Smooth muscle cell (in vitro differentiated cells): ENCODE results near the gene VPS13D. TPM values are rescaled to one million over a fixed set of nuclear protein-coding genes. Genes with fewer than 3 reads are reported as not detected.

Source experiments
- DNase-seq: peaks from one replicate; lab custom pipeline; 2025; ENCODE audit not compliant: unreplicated experiment; lab: John Stamatoyannopoulos, UW
- H2AFZ ChIP-seq: fragments of 200-600 bp; sonication (generic); 2 replicates; pipeline ENCODE4 v1.6.0; 2016; ENCODE audit warnings: antibody characterized with exemption, low read depth, mild to moderate bottlenecking
- H3F3A ChIP-seq: fragments of 200-600 bp; sonication (generic); 2 replicates; pipeline ENCODE4 v1.6.0; 2017; ENCODE audit warnings: antibody characterized with exemption, low read depth
- H3K27ac ChIP-seq: fragments of 200-600 bp; sonication (generic); 2 replicates; pipeline ENCODE4 v1.5.1; 2016; ENCODE audit warnings: low read depth, mild to moderate bottlenecking
- H3K27me3 ChIP-seq: fragments of 200-600 bp; sonication (generic); 2 replicates; pipeline ENCODE4 v1.6.1; 2016; ENCODE audit warnings: low read depth, mild to moderate bottlenecking
- H3K36me3 ChIP-seq: fragments of 200-600 bp; sonication (generic); 2 replicates; pipeline ENCODE4 v1.5.1; 2016; ENCODE audit warnings: low read depth
- H3K4me1 ChIP-seq: fragments of 200-600 bp; sonication (generic); 2 replicates; pipeline ENCODE4 v1.5.1; 2016; ENCODE audit warnings: low read depth
- H3K4me2 ChIP-seq: fragments of 200-600 bp; sonication (generic); 2 replicates; pipeline ENCODE4 v1.6.0; 2016; ENCODE audit warnings: mild to moderate bottlenecking
- H3K4me3 ChIP-seq: fragments of 200-600 bp; sonication (generic); 2 replicates; pipeline ENCODE4 v1.5.1; 2016; ENCODE audit warnings: mild to moderate bottlenecking
- H3K79me2 ChIP-seq: fragments of 200-600 bp; sonication (generic); 2 replicates; pipeline ENCODE4 v1.6.0; 2016; ENCODE audit warnings: low read depth, mild to moderate bottlenecking
- H3K9ac ChIP-seq: fragments of 200-600 bp; sonication (generic); 2 replicates; pipeline ENCODE4 v1.6.0; 2016; ENCODE audit warnings: low read depth
- H3K9me3 ChIP-seq: fragments of 200-600 bp; sonication (generic); replicated peaks from 2 replicates; pipeline ENCODE4 v1.5.1; 2016; ENCODE audit warnings: low read depth
- H4K20me1 ChIP-seq: fragments of 200-600 bp; sonication (generic); 2 replicates; pipeline ENCODE4 v1.6.0; 2016; ENCODE audit warnings: low read depth
- WGBS: methylation state at CpG from one replicate; pipeline ENCODE4 v1.1.7; 2016; ENCODE audit warnings: low lambda C conversion rate; 5-methylcytosine and 5-hydroxymethylcytosine counted together
- polyA plus RNA-seq: library from polyadenylated mRNA; unstranded; fragments of >200 nt; fragmentation: Nextera tagmentation; extraction: Ambion mirVana; gene quantifications from 2 replicates; pipeline ENCODE4 v1.2.1, GENCODE V29; 2016
- total RNA-seq: library from RNA; depleted of rRNA; stranded (reverse); fragments of >200 nt; gene quantifications from 2 replicates; pipeline ENCODE4 v1.2.3, GENCODE V29; 2014
- TF ChIP-seq, protein P1 (sequence below): fragments of 200-600 bp; sonication (generic); IDR thresholded peaks from 2 replicates; pipeline ENCODE4 v1.5.1; 2017; ENCODE audit warnings: borderline replicate concordance, mild to moderate bottlenecking, antibody characterized with exemption; ENCODE audit not compliant: insufficient read depth, poor library complexity, severe bottlenecking

The VPS13D gene
- total and polyA plus RNA-seq, 2 experiments from 2014 or later, result 3.5 to 20.0 TPM

GRCh38 chr1:12279728-12280464 lies 50.1 kb downstream of the VPS13D start:
- H3K9me3 ChIP-seq, result no peaks in the 10 kb centered on the region
- H3K4me1 ChIP-seq, result no peaks in the 10 kb centered on the region
- 87% methylated on average over 4 of the region's 4 CpGs for WGBS
- H4K20me1 ChIP-seq, result peaks cover 21% of the 10 kb centered on the region
- no peaks in the 10 kb centered on the region for H3K79me2 ChIP-seq
- H3K27ac ChIP-seq, result no peak overlapping the region
- no peak overlapping the region for H3K4me2 ChIP-seq
- H3K4me3 ChIP-seq, result no peak overlapping the region
- TF ChIP-seq, protein P1, sequence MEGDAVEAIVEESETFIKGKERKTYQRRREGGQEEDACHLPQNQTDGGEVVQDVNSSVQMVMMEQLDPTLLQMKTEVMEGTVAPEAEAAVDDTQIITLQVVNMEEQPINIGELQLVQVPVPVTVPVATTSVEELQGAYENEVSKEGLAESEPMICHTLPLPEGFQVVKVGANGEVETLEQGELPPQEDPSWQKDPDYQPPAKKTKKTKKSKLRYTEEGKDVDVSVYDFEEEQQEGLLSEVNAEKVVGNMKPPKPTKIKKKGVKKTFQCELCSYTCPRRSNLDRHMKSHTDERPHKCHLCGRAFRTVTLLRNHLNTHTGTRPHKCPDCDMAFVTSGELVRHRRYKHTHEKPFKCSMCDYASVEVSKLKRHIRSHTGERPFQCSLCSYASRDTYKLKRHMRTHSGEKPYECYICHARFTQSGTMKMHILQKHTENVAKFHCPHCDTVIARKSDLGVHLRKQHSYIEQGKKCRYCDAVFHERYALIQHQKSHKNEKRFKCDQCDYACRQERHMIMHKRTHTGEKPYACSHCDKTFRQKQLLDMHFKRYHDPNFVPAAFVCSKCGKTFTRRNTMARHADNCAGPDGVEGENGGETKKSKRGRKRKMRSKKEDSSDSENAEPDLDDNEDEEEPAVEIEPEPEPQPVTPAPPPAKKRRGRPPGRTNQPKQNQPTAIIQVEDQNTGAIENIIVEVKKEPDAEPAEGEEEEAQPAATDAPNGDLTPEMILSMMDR, result no peak
- H2AFZ ChIP-seq, result no peak overlapping the region
- H3F3A ChIP-seq, result no peaks in the 10 kb centered on the region
- DNase-seq, result no peak
- peaks cover 34% of the 10 kb centered on the region for H3K36me3 ChIP-seq
- H3K9ac ChIP-seq, result no peak overlapping the region
- H3K27me3 ChIP-seq, result no peaks in the 10 kb centered on the region

- Histone ChIP-seq H3K9ac (no peak overlapping the region), H3K4me3 (no peak overlapping the region), H3K4me2 (no peak overlapping the region), H3K79me2 (no peaks in the 10 kb centered on the region), H4K20me1 (peaks cover 31% of the 10 kb centered on the region), H3K27me3 (no peaks in the 10 kb centered on the region), H3F3A (no peaks in the 10 kb centered on the region), H3K4me1 (no peaks in the 10 kb centered on the region), H3K36me3 (peaks cover 27% of the 10 kb centered on the region), H3K27ac (no peak overlapping the region), H3K9me3 (no peaks in the 10 kb centered on the region), H2AFZ (no peak overlapping the region)
- TF ChIP-seq, protein P1, result no peak
- WGBS, result 93% methylated on average over 3 of the region's 3 CpGs
- no peak for DNase-seq
Measured at GRCh38 chr1:12282142-12282541, 52.3 kb downstream of the VPS13D start.

GRCh38 chr1:12284486-12284885 lies 54.7 kb downstream of the VPS13D start:
- Histone ChIP-seq H3K4me1 (no peaks in the 10 kb centered on the region), H4K20me1 (peaks cover 43% of the 10 kb centered on the region), H3K36me3 (peaks cover 18% of the 10 kb centered on the region), H2AFZ (no peak overlapping the region), H3K4me3 (no peak overlapping the region), H3K79me2 (peaks cover 3% of the 10 kb centered on the region), H3K4me2 (no peak overlapping the region), H3K9ac (no peak overlapping the region), H3F3A (no peaks in the 10 kb centered on the region), H3K27me3 (no peaks in the 10 kb centered on the region), H3K9me3 (no peaks in the 10 kb centered on the region), H3K27ac (no peak overlapping the region)
- DNase-seq, result no peak
- WGBS, result 95% methylated on average over 5 of the region's 5 CpGs
- TF ChIP-seq, protein P1, result no peak
